Activated CD4-positive, alpha-beta T cell treated with anti-CD3 and anti-CD28 coated beads, Interleukin-2, amount 50 U/mL, for 48 hours (primary cell): Measurements from ENCODE around the gene SAV1.
A peak's percentile ranks its signal among the peaks of the same experiment; 100 is the strongest.
"Not testable (repeated sequence)": the region's sequence is repeated elsewhere in the genome, so short reads cannot be mapped to it uniquely, and the experiment has no call there.

Source experiments
- DNase-seq, 2 experiments: peaks; one replicate each; pipeline ENCODE4 v3.0.0-alpha.2; 2020

SAV1 gene

DNA sequence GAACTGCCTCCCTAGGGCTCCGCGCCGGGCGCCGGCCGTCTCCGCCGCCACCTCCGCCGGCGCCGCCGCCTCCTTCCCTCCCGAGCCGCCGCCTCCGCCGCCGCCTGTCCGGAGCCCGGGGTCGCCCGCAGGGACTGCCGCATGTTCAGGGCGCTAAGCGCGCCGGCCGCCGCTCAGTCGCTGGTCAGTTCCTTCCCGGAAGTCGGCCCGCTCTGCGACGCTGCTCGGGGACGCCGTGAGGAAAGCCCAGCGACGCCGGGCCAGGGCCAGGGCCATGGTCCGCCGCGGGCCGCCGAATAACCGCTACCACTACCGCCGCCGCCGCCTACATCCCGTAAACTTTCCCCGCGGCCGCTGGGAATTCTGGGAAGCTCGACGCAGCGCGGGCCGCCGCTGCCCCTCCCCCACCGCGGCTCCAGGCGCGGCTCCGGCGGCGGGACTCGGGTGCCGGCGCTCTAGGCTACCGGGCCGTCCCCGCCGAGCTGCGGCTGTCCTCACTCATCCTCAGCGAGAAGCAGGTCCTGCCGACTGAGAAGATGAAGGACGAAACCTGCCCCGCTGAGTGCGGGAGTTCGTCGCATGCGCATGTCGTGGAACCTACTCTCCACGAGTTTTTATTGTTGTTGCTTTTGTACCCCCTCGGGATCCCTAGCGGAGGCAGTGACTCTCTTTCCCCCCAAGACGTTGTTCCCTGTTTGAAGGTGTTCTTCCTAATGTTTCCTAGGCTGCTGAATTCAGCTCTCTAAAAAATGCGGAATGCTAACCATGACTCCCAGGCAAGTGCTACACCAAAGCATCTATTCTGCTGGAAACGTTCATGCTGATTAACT, at the start of gene SAV1:
Gene SAV1, minus strand, starts transcription at position 311 of the 830 bp plus-strand sequence. CDS start 339 bp downstream, outside the sequence.
- peak; percentile 56 to 67 for DNase-seq

DNA sequence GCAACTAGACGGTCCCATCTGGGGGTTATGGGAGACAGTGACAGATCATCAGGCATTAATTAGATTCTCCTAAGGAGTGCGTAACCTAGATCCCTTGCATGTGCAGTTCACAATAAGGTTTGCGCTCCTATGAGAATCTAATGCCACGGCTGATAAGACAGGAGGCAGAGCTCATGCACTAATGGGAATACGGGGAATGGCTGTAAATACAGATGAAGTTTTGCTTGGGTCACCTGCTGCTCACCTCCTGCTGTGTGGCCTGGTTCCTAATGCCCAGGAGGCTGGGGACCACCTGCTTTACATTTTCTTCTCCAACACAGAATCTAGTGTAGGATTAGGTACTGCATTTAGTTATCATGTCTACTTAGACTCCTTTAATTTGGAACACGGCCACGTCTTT, 49.7 kb upstream of the SAV1 start:
- DNase-seq, result no peak

DNA sequence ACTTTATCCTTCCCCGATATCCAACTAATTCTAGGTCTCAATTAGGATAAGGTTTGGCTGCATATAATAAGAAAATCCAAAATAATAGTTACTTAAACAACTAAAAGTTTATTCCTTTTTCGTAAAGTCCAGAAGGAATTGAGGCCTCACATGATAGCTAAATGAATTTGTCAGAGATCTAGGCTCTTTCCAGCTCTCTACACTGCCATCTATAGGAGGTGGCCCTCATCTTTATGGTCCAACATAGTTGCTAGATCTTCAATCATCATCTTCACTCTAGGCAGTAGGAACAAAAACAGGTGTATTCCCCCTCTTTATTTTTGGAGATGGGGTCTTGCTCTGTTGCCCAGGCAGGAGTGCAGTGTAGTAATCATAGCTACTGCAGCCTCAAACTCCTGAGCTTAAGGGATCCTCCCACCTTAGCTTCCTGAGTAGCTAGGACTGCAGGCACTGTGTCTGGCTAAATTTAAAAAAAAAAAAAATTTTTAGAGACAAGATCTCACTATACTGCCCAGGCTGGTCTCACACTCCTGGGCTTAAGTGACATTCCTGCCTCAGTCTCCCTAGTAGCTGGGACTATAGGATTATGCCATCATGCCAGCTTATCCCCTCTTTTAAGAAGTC, 46.5 kb upstream of the SAV1 start:
- DNase-seq, result no peak

DNA sequence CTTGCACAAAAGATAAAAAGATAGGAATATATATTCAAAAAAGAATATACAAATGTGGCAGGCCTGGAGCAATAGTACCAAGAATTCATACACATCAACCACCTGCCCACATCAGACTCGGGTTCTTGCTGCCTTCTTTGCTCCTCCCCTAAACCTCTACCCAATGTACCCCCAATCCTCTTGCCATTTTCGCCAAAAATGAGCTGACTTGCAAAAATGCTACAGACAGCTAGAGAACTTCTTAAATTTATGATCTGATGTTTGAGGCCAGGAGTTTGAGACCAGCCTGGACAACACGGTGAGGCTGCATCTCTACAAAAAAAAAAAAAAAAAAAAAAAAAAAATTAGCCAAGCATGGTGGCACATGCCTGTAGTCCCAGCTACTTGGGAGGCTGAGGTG, 42.9 kb upstream of the SAV1 start:
- DNase-seq, result no peak

DNA sequence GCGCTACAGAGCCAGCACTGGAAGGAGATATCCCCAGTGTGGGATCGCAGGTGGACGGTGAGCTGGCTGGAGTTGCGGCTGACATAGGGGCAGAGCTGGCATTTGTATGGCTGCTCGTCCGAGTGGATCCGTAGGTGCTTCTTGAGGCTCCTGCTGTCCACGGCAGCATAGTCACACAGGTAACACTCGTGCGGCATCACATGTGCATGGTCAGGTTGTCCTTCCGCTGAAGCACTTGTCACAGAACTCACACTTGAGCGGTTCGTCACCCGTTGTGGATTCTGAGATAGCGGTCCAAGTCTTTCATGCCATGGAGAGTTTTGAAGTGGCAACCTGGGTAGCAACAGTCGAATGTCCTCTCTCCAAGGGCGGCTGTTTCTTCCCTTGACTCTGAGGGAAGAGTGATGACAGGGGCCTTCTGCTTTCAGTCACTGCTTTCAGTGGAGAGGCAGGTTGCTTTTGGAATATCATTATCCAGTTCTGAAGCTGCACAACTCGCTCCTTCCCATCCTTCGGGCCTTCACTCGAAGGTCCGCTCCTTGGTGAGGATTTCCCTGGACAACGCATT, 37.0 kb upstream of the SAV1 start:
- no peak for DNase-seq

DNA sequence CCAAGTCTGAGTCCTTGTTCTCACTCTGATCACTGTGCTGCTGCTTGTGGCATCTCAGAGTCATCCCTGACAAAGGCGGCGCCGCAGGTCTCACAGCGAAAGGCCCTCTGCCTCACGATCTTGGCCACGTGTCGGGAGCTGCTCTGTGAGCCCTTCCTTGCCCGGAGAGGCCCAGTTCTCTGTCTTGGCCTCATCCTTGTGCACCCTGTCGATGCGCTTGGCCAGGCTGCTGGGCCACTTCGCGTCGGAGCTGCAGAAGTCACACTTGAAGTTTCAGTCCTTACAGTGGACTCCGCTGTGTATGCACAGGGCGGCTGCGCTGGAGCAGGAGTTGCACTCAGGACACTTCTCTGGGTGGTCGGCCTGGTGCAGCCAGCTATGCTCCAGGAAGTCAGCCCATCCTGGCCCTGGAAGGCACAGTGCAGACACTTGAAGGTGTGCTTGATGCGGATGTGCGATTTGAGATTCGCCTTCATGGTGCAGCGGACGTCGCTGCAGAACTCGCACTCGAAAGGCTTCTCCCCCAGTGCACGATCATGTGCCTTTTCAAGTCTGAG, 36.4 kb upstream of the SAV1 start:
- DNase-seq, result no peak

DNA sequence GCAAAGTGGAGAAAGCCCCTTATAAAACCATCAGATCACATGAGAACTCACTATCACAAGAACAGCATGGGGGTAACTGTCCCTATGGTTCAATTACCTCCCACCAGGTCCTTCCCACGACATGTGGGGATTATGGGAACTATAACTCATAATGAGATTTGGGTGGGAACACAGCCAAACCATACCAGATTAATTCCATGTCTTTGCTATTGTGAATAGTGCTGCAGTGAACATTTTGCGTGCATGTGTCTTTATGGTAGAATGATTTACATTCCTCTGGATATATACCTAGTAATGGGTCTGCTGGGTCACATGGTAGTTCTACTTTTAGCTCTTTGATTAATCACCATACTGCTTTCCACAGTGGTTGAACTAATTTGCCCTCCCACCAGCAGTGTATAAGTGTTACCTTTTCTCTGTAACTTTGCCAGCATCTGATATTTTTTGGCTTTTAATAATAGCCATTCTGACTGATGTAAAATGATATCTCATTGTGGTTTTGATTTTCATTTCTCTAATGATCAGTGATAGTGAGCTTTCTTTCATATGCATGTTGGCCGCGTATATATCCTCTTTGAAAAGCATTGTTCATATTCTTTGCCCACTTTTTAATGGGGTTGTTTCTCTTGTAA, 29.7 kb upstream of the SAV1 start:
- DNase-seq, result no peak

DNA sequence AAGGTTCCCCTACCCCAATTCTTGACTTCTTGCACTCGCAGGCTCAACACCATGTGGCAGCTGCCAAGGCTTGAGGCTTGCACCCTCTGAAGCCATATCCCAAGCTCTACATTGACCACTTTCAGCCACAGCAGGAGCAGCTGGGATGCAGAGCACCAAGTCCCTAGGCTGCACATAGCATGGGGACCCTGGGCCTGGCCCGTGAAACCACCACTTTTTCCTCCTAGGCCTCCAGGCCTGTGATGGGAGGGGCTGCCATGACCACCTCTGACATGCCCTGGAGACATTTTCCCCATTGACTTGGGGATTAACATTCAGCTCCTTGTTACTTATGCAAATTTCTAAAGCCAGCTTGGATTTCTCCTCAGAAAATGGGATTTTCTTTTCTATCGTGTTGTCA, 26.2 kb upstream of the SAV1 start:
- DNase-seq, result not testable (repeated sequence)

DNA sequence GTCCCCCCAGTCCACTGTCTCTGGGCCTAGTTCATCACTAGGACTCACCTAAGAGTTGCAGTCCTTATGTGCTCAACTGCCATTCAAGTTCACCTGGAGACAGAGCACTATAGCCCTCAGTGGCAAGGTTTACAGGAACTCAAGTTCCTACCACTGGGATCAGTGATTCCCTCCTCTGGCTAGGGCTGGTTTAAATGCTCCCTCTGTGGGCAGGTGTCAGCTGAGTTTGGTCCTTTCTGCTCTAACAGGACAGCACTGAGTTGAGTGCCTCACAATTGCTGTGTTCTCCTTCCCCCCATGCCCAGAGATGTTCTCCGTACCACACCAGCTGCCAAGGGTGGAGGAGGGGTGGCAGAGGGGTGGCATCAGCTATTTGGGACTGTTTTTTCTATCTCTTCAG, 20.8 kb upstream of the SAV1 start:
- DNase-seq, result no peak

DNA sequence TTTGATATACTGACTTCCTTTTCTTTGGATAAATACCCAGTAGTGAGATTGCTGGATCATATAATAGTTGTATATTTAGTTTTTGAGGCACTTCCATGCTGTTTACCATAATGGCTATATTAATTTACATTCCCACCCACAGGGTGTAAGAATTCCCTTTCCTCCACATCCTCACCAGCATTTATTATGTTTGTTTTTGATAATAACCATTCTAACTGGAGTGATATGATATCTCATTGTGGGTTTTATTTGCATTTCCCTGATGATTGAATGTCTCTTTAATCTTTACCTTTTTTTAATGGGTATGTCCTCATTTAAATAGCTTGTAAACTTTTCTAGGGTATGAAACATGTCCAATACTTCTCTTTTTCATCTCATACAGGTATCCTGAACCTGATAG, 11.6 kb upstream of the SAV1 start:
- no peak for DNase-seq

DNA sequence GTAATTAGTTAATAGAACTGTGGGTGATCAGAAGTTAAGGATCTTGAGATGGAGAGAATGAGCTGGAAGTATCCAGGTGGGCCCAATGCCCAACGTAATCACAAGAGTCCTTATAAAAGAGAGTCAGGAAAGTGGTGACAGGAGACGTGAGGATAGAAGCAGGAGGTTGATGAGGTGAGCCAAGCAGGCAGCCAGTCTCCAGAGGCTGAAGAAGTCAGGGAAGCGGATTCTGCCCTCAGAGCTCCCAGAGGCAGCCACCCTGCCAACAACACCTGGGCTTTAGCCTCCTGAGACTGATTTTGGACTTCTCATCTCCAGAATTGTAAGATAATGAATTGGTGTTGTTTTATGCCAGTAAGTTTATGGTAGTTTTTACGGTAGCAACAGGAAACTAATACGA, 10.1 kb upstream of the SAV1 start:
- no peak for DNase-seq

DNA sequence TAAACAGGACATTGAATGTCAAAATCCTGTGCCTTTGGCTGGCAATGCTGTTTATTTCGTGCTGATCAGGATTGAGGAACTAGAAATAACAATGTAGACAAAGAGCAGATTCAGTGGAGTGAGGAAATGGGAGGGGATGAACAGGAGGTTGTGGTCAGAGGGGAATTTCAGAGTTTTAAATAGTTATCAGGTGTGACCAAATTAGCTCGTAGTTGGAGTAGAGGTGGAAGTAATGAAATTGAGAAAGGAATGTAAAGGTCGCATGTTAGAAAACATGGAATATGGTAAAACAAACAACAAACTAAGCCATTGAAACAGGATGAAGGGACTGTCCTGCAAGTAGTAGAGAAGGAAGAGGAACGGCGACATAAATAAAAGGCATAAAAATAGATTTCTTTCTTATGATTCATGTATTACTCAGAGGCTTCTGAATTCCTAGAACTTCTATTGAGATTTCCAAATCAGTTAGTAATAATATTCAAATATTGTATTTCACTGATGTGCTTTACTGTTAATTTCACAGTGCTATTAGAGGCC, 9.5 kb upstream of the SAV1 start:
- DNase-seq, result no peak

DNA sequence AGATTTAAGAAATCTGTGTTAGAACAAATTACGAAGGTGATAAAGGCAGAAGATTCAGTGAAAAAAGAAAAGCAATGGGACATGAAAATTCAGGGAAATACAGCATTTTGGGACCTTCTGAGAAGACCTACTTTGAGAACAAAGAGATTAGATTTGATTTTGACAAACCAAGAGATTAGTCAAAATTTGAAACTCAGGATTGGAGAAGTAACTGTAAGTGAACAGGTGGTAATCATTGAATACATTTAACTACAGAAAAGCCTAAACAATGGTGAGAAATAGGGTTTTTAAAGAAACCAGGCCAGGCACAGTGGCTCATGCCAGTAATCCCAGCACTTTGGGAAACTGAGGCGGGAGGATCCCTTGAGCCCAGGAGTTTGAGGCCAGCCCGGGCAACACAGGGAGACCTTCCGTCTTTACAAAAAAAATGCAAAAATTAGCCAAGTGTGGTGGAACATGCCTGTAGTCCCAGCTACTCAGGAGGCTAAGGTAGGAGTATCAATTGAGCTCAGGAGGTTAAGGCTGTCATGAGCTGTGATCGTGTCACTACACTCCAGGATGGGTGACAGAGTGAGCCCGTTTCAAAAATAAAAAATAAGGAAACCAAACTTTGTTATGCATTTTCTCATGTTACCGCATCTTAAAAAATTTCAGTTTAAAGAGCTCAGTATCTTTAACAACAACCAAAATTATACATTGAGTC, 8.9 kb upstream of the SAV1 start:
- DNase-seq, result no peak

DNA sequence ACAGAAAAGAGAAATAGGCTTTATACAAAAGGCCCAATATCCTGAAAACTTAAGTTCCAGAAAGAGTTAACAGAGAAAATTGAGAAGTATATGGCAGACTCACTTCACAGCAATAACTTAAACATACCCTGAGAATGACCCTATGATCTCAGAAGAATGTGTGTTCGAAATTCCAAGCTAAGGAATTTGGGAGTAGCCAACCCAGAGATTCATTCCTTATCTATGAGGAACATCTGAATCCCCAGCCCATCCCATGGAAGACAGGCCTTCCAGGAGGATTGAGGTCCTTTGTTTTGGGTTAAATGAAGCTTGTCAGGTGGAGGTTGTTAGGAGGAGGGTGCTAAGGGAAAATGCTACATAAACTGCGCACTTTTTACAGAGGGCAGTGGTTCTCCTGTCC, 7.5 kb upstream of the SAV1 start:
- no peak for DNase-seq

DNA sequence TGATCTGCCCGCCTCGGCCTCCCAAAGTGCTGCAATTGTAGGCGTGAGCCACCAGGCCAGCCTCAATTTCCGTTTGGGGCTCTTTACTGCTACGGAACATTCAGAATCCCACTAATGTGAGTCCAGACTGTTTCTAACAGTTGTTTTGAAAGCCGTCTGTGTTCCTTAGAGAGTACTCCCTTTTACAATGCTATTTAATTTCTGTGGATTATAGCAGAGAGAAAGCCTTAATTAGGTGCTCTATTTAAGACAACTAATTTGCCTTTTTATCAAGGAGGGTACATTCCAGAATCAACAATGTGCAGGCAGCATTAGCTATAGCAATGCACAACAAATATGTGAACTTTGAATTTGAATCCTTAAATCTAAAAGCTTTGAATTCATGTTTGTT, 2.8 kb upstream of the SAV1 start:
- no peak for DNase-seq

DNA sequence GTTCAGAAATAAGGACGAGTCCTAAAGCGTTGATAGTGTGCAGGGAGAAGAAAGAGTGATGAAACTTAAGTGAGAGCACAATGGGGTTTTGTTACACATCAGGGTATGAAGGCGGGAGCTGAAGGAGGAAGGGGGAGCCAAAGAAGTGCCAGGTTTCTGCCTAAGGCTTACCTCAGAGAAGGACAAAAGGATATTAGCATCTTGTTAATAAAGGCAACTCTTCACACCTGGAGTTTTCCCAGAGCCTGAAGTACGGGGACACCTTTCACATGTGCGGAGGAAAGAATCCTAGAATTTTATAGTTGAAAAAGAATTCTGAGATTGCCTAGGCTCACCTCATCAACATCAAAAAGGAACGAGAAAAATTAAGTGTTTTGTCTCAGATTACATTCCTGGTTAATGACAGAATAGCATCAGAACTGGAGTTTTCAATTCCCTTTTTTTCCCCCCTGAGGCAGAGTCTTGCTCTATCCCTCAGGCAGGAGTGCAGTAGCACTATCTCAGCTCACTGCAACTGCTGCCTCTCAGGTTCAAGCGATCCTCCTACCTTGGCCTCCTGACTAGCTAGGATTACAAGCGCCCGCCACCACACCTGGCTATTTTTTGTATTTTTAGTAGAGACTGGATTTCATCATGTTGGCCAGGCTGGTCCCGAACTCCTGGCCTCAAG, 2.2 kb upstream of the SAV1 start:
- DNase-seq, result no peak

DNA sequence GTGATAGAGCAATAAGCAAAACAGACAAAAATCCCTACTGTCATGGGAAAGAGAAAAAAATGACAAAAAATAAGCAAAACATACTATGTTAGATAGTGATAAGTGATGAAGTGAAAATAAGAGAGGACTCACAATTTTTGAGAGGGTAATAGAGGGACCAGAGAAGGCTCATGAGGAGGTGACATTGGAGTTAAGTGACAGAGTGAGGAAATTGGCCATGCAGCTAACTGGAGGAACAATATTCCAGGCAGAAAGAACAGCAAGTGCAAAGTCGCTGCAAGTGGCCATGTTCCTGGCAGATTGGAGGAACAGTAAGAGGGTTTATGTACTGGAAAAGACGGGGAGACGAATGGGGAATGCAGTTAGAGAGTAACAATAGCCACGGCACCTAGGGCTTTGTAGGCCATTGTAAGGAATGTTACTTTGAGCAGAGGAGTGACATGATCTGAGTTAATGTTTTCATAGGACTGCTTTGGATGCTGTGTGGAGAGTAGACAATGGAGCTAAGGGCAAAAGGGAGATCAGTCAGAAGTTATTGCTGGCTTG, 1.4 kb upstream of the SAV1 start:
- DNase-seq, result no peak

DNA sequence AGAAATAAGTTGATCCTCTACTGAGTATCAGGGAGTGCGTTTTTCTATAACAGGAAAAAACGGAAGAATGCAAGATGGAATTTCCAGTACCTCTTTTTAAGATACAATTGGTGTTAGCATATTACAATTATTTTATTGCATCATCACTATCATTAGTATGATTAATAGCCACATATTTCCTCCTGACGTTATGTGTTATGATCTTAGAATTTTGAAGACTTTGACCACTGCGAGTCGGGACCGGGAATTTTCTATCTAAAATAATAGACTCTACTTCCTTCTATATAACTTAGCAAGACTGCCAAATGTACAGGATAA, 679 bp upstream of the SAV1 start:
- DNase-seq, result no peak

DNA sequence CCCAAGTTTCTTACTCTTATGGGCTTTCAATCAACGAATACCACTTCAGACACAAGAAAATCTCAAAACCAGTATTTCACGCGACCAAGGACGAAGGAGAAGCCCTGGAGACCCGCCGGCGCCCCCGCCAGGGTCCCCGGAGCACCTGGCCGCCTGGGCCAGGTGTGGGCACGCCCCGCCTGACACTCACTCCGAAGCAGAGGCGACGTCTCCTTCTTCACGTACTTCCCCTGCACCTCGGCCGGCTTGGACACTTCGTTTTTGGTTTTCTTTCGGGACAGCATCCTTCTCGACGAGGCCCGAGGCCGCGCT, 466 bp downstream of the SAV1 start:
- no peak for DNase-seq

DNA sequence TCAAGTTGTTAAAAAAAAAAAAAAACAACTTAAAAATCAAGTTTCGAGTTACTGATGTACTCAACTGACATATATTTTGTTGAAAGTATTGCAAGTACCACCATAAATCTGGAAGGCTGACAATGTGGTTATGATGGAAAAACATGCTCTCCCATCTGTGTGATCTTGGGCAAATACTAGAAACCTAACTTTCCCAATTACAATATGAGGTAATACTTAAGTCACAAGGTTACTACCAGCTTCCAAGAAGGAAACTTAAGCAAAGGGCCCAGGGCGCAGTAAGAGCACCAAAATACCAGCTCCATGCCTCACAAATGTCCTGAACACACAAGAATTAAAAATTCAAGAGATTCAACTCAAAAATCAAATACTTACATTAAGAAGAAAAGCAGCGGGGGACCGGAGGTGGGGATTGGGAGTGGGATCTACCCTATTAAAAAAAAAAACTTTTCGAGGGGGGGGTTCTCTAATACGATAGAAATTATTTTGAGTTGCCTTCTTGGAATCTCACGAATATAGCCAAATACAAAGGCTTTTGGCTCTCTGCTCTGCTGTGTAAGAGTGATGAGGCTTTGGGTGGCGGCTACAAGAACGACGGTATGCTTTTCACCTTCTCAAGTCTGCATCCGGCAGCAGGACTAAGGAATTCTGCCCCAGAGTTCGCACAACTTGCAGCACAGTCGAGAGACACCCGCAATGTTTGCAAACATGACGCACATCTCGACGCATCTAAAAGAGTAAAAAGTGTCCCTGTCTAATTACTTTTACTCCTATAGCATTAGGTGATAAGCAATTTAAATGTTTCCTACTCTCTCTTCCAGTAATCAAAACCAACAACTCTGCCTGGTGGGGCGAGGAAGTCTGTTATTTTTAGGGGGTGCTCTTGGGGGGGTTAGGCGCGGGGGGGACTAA, 1.1 kb downstream of the SAV1 start:
- peak; percentile 16 to 24 for DNase-seq

DNA sequence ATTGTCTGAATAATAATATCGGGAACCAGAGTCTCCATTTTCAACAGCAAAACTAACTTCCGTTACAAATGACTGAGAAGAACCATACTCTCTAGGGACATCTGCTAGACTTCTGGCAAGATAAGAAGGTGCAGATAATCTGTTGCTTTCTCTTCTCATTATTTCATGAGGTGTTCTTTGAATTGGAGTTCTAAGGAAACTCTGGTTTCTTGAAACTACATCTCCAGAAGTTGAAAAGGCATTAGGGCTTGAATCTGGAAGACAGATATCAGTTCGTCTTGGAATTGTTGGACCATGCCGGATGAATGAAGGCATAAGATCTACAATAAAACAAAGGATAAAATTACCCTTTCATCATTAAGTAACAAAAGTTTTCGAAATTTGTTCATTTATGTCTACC, 2.8 kb downstream of the SAV1 start:
- not testable (repeated sequence) for DNase-seq
